Spleen (tissue), 7 donors: ENCODE results near the gene ABCB8.

Source experiments
- POLR2AphosphoS5 ChIP-seq, 3 donors: sonication (generic); formaldehyde crosslinking; IDR thresholded peaks; one replicate each; pipeline ENCODE4 v1.5.1; 2017; ENCODE audit warnings: antibody characterized with exemption in 3 of 3
- TF ChIP-seq, protein P1 (sequence below), 11 experiments: fragments of 200-600 bp in 7 of 11; fragments of 450-650 bp in 4 of 11; sonication (generic) in 4 of 11; IDR thresholded peaks in 8 of 11; conservative IDR thresholded peaks in 3 of 11; 1 replicate in 7 of 11; 2 replicates in 4 of 11; pipeline versions ENCODE4 v1.4.0 to v1.8.0; 2016 to 2021; ENCODE audit warnings: antibody characterized with exemption in 11 of 11, inconsistent platforms in 4 of 11, mild to moderate bottlenecking in 1 of 11
- donor health status: DM: no; HTN: no; CAD: no; lungs with moderate emphysema.
- donor health status: DM: no; HTN: no; CAD: no.
- donor health status: DM: no; HTN: no; CAD: no.

DNA sequence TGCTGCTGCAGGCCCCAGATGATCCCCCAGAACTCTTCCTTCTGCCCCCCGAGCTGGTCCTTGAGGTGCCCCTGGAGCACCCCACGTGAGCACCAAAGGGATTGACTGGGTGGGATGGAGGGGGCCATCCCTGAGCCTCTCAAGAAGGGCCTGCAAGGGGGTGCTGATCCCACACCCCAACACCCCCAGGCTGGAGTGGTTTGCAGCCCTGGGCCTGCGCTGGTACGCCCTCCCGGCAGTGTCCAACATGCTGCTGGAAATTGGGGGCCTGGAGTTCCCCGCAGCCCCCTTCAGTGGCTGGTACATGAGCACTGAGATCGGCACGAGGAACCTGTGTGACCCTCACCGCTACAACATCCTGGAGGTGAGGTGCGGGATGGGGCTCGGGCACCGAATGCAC lies 29.2 kb upstream of the ABCB8 start:
- TF ChIP-seq, protein P1, sequence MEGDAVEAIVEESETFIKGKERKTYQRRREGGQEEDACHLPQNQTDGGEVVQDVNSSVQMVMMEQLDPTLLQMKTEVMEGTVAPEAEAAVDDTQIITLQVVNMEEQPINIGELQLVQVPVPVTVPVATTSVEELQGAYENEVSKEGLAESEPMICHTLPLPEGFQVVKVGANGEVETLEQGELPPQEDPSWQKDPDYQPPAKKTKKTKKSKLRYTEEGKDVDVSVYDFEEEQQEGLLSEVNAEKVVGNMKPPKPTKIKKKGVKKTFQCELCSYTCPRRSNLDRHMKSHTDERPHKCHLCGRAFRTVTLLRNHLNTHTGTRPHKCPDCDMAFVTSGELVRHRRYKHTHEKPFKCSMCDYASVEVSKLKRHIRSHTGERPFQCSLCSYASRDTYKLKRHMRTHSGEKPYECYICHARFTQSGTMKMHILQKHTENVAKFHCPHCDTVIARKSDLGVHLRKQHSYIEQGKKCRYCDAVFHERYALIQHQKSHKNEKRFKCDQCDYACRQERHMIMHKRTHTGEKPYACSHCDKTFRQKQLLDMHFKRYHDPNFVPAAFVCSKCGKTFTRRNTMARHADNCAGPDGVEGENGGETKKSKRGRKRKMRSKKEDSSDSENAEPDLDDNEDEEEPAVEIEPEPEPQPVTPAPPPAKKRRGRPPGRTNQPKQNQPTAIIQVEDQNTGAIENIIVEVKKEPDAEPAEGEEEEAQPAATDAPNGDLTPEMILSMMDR (IDR thresholded peaks at IDR 0.05 in 8 of 11, conservative IDR thresholded peaks at IDR 0.05 in 3 of 11): no peak
- no peak for TF ChIP-seq POLR2AphosphoS5 (IDR thresholded peaks at IDR 0.05)
